GM10266 (cell line): ENCODE measurements around the gene SLC22A23.

Source experiments
- DNase-seq: peaks from one replicate; pipeline ENCODE4 v3.0.0; 2012; ENCODE audit errors: extremely low spot score
- CTCF ChIP-seq: IDR thresholded peaks from 2 replicates; pipeline ENCODE4 v1.5.1; 2012; ENCODE audit warnings: mild to moderate bottlenecking, low read depth; ENCODE audit not compliant: control insufficient read depth, insufficient read depth; ENCODE audit errors: missing control alignments

Gene SLC22A23

GRCh38 chr6:3425574-3425973 is 31.3 kb downstream of the SLC22A23 start:
- TF ChIP-seq CTCF: no peak
- DNase-seq: no peak

- no peak for DNase-seq
Measured at GRCh38 chr6:3424185-3424927, 32.5 kb downstream of the SLC22A23 start.

GRCh38 chr6:3423439-3424184 is 33.2 kb downstream of the SLC22A23 start:
- TF ChIP-seq CTCF: no peak
- no peak for DNase-seq

More at GRCh38 chr6:3424185-3424927, 32.5 kb downstream of the SLC22A23 start:
- TF ChIP-seq CTCF: no peak

- TF ChIP-seq CTCF: no peak
- DNase-seq: no peak
Measured at GRCh38 chr6:3422435-3423070, 34.3 kb downstream of the SLC22A23 start.

- no peak for DNase-seq
- TF ChIP-seq CTCF: no peak
Measured at GRCh38 chr6:3421791-3422434, 34.9 kb downstream of the SLC22A23 start.

- no peak for TF ChIP-seq CTCF
- DNase-seq: no peak
Measured at GRCh38 chr6:3421143-3421542, 35.7 kb downstream of the SLC22A23 start.
